ENCODE data around the gene MBP.

GRCh38 chr18:77091366-77091765 lies 41.2 kb downstream of the MBP start:
- no peak for TF ChIP-seq CTCF (IDR thresholded peaks at IDR 0.05 in 8 of 11, conservative IDR thresholded peaks at IDR 0.05 in 3 of 11)
- TF ChIP-seq POLR2AphosphoS5 (IDR thresholded peaks at IDR 0.05), result no peak
- TF ChIP-seq POLR2A (IDR thresholded peaks at IDR 0.05), result no peak

Data from spleen (tissue), 7 donors.